Measurements from ENCODE around the gene WDR72.

DNA sequence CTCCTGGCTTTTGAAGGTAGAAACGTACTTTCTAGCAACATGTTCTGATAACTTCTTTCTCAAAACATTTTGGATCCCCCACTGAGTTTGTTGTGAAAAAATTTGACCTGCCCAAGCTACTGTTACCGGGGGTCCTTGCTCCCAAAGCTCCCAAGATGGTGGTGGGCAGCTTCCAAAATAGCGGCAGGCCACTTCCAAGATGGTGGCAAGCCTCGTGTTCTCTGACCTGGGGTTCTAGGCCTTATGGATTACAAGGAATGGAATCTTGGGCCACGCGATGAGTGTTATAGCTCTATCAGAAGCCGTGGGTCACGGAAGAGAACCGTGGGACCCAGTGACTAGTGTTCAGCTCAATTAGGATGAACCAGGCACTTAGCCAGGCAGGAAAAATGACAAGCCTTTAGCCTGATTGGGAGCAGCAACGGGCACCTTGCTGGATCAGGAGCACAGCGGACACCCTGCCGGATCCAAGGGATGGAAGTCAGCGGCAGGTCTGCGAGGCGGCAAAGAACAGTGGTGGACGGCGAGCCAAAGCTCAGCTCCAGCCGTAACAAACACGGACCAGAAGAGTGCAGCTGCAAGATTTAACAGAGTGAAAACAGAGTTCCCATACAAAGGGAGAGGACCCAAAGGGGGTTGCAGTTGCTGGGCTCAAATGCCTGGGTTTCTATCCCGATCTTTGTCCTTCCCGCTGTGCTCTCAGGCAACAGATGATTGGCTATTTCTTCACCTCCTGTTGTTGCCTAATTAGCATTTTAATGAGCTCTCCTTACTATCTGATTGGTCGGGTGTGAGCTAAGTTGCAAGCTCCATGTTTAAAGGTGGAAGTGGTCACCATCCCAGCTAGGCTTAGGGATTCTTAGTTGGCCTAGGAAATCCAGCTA lies 133.3 kb downstream of the WDR72 start:
- no peak for TF ChIP-seq ZNF274 (IDR thresholded peaks at IDR 0.05; ENCODE audit: low read depth, low read length)
- no peak for TF ChIP-seq YY1 (IDR thresholded peaks at IDR 0.05; ENCODE audit: insufficient read depth, insufficient read length)
- no peak for TF ChIP-seq SUZ12 (IDR thresholded peaks at IDR 0.05; ENCODE audit: extremely low read depth, insufficient read depth, insufficient read length)

All from NT2/D1 (cell line).